WTC11 (cell line): ENCODE measurements around the gene HEXD. TPM values are rescaled to one million over a fixed set of nuclear protein-coding genes. Genes with fewer than 3 reads are reported as not detected.

Source experiments
- ATAC-seq: fragments of 200-7000 bp; cut with Tn5 transposase; 2 replicates; pipeline ENCODE4 v1.10.0; 2021; ENCODE audit warnings: mild to moderate bottlenecking, moderate library complexity
- CTCF ChIA-PET: fragments of 300-600 bp; sonication (Branson Sonifier 250); formaldehyde crosslinking; loops from one replicate; lab custom pipeline; 2021; ENCODE audit warnings: antibody characterized with exemption; lab: Charles Lee
- POLR2A ChIA-PET: fragments of 350-600 bp; sonication (Branson Sonifier 250); formaldehyde crosslinking; loops from one replicate; lab custom pipeline; 2021; ENCODE audit warnings: antibody characterized with exemption; lab: Charles Lee
- DNase-seq: peaks from one replicate; pipeline ENCODE4 v3.0.0; 2021; ENCODE audit warnings: low spot score
- H3K27ac Mint-ChIP-seq: 2 replicates; pipeline ENCODE4 v1.8.0; 2021; ENCODE audit warnings: mixed read lengths
- H3K27me3 Mint-ChIP-seq: 2 replicates; pipeline ENCODE4 v1.8.0; 2021; ENCODE audit warnings: low read depth, mild to moderate bottlenecking, moderate library complexity, mixed read lengths
- H3K36me3 Mint-ChIP-seq: 2 replicates; pipeline ENCODE4 v1.8.0; 2021; ENCODE audit warnings: mixed read lengths
- H3K4me1 Mint-ChIP-seq: 2 replicates; pipeline ENCODE4 v1.8.0; 2022; ENCODE audit warnings: mixed read lengths
- H3K4me3 Mint-ChIP-seq: 2 replicates; pipeline ENCODE4 v1.8.0; 2021; ENCODE audit warnings: mild to moderate bottlenecking, moderate library complexity, mixed read lengths
- H3K9me3 Mint-ChIP-seq: 2 replicates; pipeline ENCODE4 v1.8.0; 2021; ENCODE audit warnings: mixed read lengths
- CDX4 ChIP-seq: fragments of 250-450 bp; sonication (Bioruptor Pico); IDR thresholded peaks from 2 replicates; pipeline ENCODE4 v1.9.0; 2021; ENCODE audit warnings: moderate library complexity, mild to moderate bottlenecking, inconsistent platforms, borderline replicate concordance
- CREM ChIP-seq: sonication (generic); formaldehyde crosslinking; IDR thresholded peaks from 2 replicates; pipeline ENCODE4 v1.8.1; 2022; ENCODE audit warnings: mild to moderate bottlenecking, missing genetic modification reagents, moderate library complexity
- ETV6 ChIP-seq: sonication (generic); formaldehyde crosslinking; IDR thresholded peaks from 2 replicates; pipeline ENCODE4 v1.8.1; 2022; ENCODE audit warnings: mild to moderate bottlenecking, missing genetic modification reagents
- FOXK1 ChIP-seq: sonication (generic); formaldehyde crosslinking; IDR thresholded peaks from 2 replicates; pipeline ENCODE4 v1.8.0; 2022; ENCODE audit warnings: mild to moderate bottlenecking, moderate library complexity, missing genetic modification reagents
- FOXP1 ChIP-seq: sonication (generic); formaldehyde crosslinking; IDR thresholded peaks from 2 replicates; pipeline ENCODE4 v1.8.0; 2022; ENCODE audit warnings: missing genetic modification reagents, mild to moderate bottlenecking, moderate library complexity, borderline replicate concordance
- GABPB1 ChIP-seq: sonication (generic); formaldehyde crosslinking; IDR thresholded peaks from 2 replicates; pipeline ENCODE4 v1.8.1; 2023; ENCODE audit warnings: mild to moderate bottlenecking, missing genetic modification reagents
- HMGXB4 ChIP-seq: sonication (generic); formaldehyde crosslinking; IDR thresholded peaks from 2 replicates; pipeline ENCODE4 v1.8.1; 2023; ENCODE audit warnings: mild to moderate bottlenecking, moderate library complexity, missing genetic modification reagents
- IRF1 ChIP-seq: sonication (generic); formaldehyde crosslinking; IDR thresholded peaks from 2 replicates; pipeline ENCODE4 v1.8.0; 2023; ENCODE audit warnings: missing genetic modification reagents
- IRF2 ChIP-seq: sonication (generic); formaldehyde crosslinking; IDR thresholded peaks from 2 replicates; pipeline ENCODE4 v1.8.0; 2022; ENCODE audit warnings: low read depth, missing genetic modification reagents, borderline replicate concordance
- KAT7 ChIP-seq: sonication (generic); formaldehyde crosslinking; IDR thresholded peaks from 2 replicates; pipeline ENCODE4 v1.8.1; 2023; ENCODE audit warnings: missing genetic modification reagents, mild to moderate bottlenecking, borderline replicate concordance
- MAX ChIP-seq: sonication (generic); formaldehyde crosslinking; IDR thresholded peaks from 2 replicates; pipeline ENCODE4 v1.8.0; 2022; ENCODE audit warnings: mild to moderate bottlenecking, missing genetic modification reagents
- MYBL2 ChIP-seq: sonication (generic); formaldehyde crosslinking; IDR thresholded peaks from 2 replicates; pipeline ENCODE4 v1.8.1; 2023; ENCODE audit warnings: mild to moderate bottlenecking, moderate library complexity, missing genetic modification reagents
- NFYB ChIP-seq: sonication (generic); formaldehyde crosslinking; conservative IDR thresholded peaks from 2 replicates; pipeline ENCODE4 v1.8.0; 2022; ENCODE audit warnings: low read depth, missing genetic modification reagents
- PRDM15 ChIP-seq: sonication (generic); formaldehyde crosslinking; IDR thresholded peaks from 2 replicates; pipeline ENCODE4 v1.8.0; 2022; ENCODE audit warnings: missing genetic modification reagents
- PRRX2 ChIP-seq: fragments of 250-450 bp; sonication (Bioruptor Pico); IDR thresholded peaks from 2 replicates; pipeline ENCODE4 v1.8.0; 2021; ENCODE audit warnings: mild to moderate bottlenecking
- SOX15 ChIP-seq: fragments of 250-450 bp; sonication (Bioruptor Pico); IDR thresholded peaks from 2 replicates; pipeline ENCODE4 v1.9.0; 2021; ENCODE audit warnings: mild to moderate bottlenecking
- SP1 ChIP-seq: sonication (generic); formaldehyde crosslinking; conservative IDR thresholded peaks from 2 replicates; pipeline ENCODE4 v1.8.1; 2022; ENCODE audit warnings: missing genetic modification reagents
- TCF7 ChIP-seq: sonication (generic); formaldehyde crosslinking; IDR thresholded peaks from 2 replicates; pipeline ENCODE4 v1.8.0; 2022; ENCODE audit warnings: mild to moderate bottlenecking, low read depth, missing genetic modification reagents, moderate library complexity
- TP53 ChIP-seq: sonication (generic); formaldehyde crosslinking; IDR thresholded peaks from 2 replicates; pipeline ENCODE4 v1.8.1; 2023; ENCODE audit warnings: mild to moderate bottlenecking, missing genetic modification reagents
- USF2 ChIP-seq: sonication (generic); formaldehyde crosslinking; IDR thresholded peaks from 2 replicates; pipeline ENCODE4 v1.8.1; 2023; ENCODE audit warnings: mild to moderate bottlenecking, missing genetic modification reagents, moderate library complexity
- ZBTB43 ChIP-seq: sonication (generic); formaldehyde crosslinking; IDR thresholded peaks from 2 replicates; pipeline ENCODE4 v1.8.1; 2023; ENCODE audit warnings: mild to moderate bottlenecking, missing genetic modification reagents
- ZNF232 ChIP-seq: sonication (generic); formaldehyde crosslinking; IDR thresholded peaks from 2 replicates; pipeline ENCODE4 v1.8.0; 2022; ENCODE audit warnings: mild to moderate bottlenecking, missing genetic modification reagents
- ZNF281 ChIP-seq: sonication (generic); formaldehyde crosslinking; IDR thresholded peaks from 2 replicates; pipeline ENCODE4 v1.8.0; 2023; ENCODE audit warnings: mild to moderate bottlenecking, missing genetic modification reagents
- ZNF396 ChIP-seq: fragments of 250-450 bp; sonication (Bioruptor Pico); IDR thresholded peaks from 2 replicates; pipeline ENCODE4 v1.8.0; 2021; ENCODE audit warnings: mild to moderate bottlenecking, moderate library complexity, borderline replicate concordance
- total RNA-seq: library from RNA; stranded (reverse); gene quantifications from 3 replicates; pipeline ENCODE4 v1.2.3, GENCODE V29; 2021

HEXD gene
- total RNA-seq, 1 experiment from 2014 or later: 36.0 TPM

- Mint-ChIP-seq H3K4me1 (peaks cover 14% of the 10 kb centered on the region), H3K9me3 (peaks cover 16% of the 10 kb centered on the region), H3K4me3 (peak within 1 kb of the TSS; percentile 94), H3K27me3 (no peaks in the 10 kb centered on the region; the same call in 1 of the 2 replicates), H3K27ac (peak within 1 kb of the TSS; percentile 92), H3K36me3 (peaks cover 34% of the 10 kb centered on the region)
- peak; percentile 100 for ATAC-seq
- ChIA-PET POLR2A (no interaction called here), CTCF (no interaction called here)
- peak; percentile 96 for DNase-seq
- TF ChIP-seq CREM (CRISPR knock-in tag): peak; percentile 65; the same call in 1 of the 2 replicates
- 0 out of 2 replicates have a peak, but pooled peaks have one; percentile 42 for TF ChIP-seq KAT7 (CRISPR knock-in tag)
- 0 out of 2 replicates have a peak, but pooled peaks have one; percentile 43 for TF ChIP-seq MYBL2 (CRISPR knock-in tag)
- TF ChIP-seq GABPB1 (CRISPR knock-in tag): peak; percentile 66; the same call in 1 of the 2 replicates
- TF ChIP-seq NFYB (CRISPR knock-in tag): peak; percentile 95
- TF ChIP-seq CDX4: no peak
- no peak for TF ChIP-seq IRF2 (CRISPR knock-in tag)
- TF ChIP-seq TP53 (CRISPR knock-in tag): no peak
- 0 out of 2 replicates have a peak, but pooled peaks have one; percentile 63 for TF ChIP-seq ZBTB43 (CRISPR knock-in tag)
- peak; percentile 60; the same call in 1 of the 2 replicates for TF ChIP-seq HMGXB4 (CRISPR knock-in tag)
- TF ChIP-seq USF2 (CRISPR knock-in tag): no peak; the same call in 1 of the 2 replicates
- 0 out of 2 replicates have a peak, but pooled peaks have one; percentile 15 for TF ChIP-seq ZNF281 (CRISPR knock-in tag)
- 0 out of 2 replicates have a peak, but pooled peaks have one; percentile 32 for TF ChIP-seq IRF1 (CRISPR knock-in tag)
- no peak for TF ChIP-seq TCF7
- TF ChIP-seq MAX: peak; percentile 79
- TF ChIP-seq SOX15 (CRISPR knock-in tag): no peak
- peak; percentile 36; the same call in 1 of the 2 replicates for TF ChIP-seq FOXP1 (CRISPR knock-in tag)
- TF ChIP-seq PRRX2 (CRISPR knock-in tag): no peak
- TF ChIP-seq PRDM15 (CRISPR knock-in tag): peak; percentile 24; the same call in 1 of the 2 replicates
- 0 out of 2 replicates have a peak, but pooled peaks have one; percentile 21 for TF ChIP-seq ZNF232 (CRISPR knock-in tag)
- peak; percentile 90 for TF ChIP-seq SP1
- TF ChIP-seq FOXK1 (CRISPR knock-in tag): peak; percentile 91
- peak; percentile 89 for TF ChIP-seq ETV6 (CRISPR knock-in tag)
- no peak for TF ChIP-seq ZNF396 (CRISPR knock-in tag)
Observed at GRCh38 chr17:82458179-82458884, 40.2 kb downstream of the HEXD start, which contains the start of gene NARF. TSS of gene NARF (plus strand) at chr17:82458741. CDS start at chr17:82458804, 63 bp downstream.
